ENCODE data around the gene SP3. TPM values are rescaled to one million over a fixed set of nuclear protein-coding genes. Genes with fewer than 3 reads are reported as not detected.

Gene SP3
- total RNA-seq, 1 donor from 2014 or later: 95.8 TPM

GRCh38 chr2:173990970-173991819 lies 26.0 kb upstream of the SP3 start:
- Mint-ChIP-seq H3K27ac (no peak overlapping the region), H3K4me1 (ENCODE audit: low read depth) (peaks cover under 1% of the 10 kb centered on the region), H3K4me3 (no peak overlapping the region), H3K27me3 (ENCODE audit: insufficient read depth) (peaks cover 18% of the 10 kb centered on the region), H3K9me3 (no peaks in the 10 kb centered on the region), H3K36me3 (ENCODE audit: low read depth) (no peaks in the 10 kb centered on the region)
- intact Hi-C loops (cut with micrococcal nuclease): no loop called here
- DNase-seq (ENCODE audit: low spot score): no peak

- H3K27ac Mint-ChIP-seq: no peak overlapping the region
- peaks cover 18% of the 10 kb centered on the region for H3K27me3 Mint-ChIP-seq (ENCODE audit: insufficient read depth)
- H3K4me3 Mint-ChIP-seq: no peak overlapping the region
- intact Hi-C loops (cut with micrococcal nuclease): no loop called here
- H3K4me1 Mint-ChIP-seq (ENCODE audit: low read depth): peaks cover 5% of the 10 kb centered on the region
- H3K9me3 Mint-ChIP-seq: no peaks in the 10 kb centered on the region
- DNase-seq (ENCODE audit: low spot score): no peak
- H3K36me3 Mint-ChIP-seq (ENCODE audit: low read depth): no peaks in the 10 kb centered on the region
These were observed 25.1 kb upstream of the SP3 start for GRCh38 chr2:173990245-173990644.

- Mint-ChIP-seq H3K27me3 (ENCODE audit: insufficient read depth) (peaks cover 15% of the 10 kb centered on the region), H3K27ac (no peak overlapping the region), H3K4me1 (ENCODE audit: low read depth) (peaks cover 5% of the 10 kb centered on the region), H3K4me3 (no peak overlapping the region), H3K9me3 (no peaks in the 10 kb centered on the region), H3K36me3 (ENCODE audit: low read depth) (no peaks in the 10 kb centered on the region)
- intact Hi-C loops (cut with micrococcal nuclease): no loop called here
- DNase-seq (ENCODE audit: low spot score): no peak
These were observed 24.7 kb upstream of the SP3 start for GRCh38 chr2:173989884-173990215.

DNA sequence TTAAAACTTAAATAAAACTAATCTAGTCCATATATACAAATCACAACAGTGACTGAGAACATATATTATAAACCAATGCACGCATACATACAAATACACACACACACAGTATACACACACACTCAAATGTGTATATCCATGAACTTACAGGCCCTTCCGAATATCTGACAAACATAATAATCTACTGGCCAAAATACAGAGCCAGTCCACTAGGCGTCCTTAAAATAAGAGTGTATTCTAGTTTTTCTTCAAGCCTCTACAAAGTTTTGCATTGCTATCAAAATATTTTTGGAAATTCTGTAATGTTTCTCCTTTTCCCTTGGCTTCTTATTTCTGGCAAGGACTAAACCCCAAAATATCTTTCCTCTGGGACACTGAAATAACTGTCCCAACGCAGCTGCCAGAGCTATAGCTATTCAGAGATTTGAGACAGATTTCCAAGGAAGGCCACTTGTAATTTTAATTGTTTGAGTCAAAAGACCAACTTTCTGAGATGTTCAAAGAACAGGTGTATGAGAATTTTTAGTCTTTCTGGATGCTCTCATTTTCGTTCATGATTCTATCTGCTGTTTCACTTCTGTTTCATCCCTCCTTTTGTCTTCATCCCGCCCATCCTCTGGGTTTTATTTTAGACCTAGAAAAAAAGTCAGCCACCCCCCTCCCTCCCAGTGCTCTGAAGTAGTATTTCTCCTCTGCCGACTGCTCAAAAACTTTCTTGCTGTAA lies 24.1 kb upstream of the SP3 start:
- intact Hi-C loops (cut with micrococcal nuclease): no loop called here
- Mint-ChIP-seq H3K27ac (no peak overlapping the region), H3K4me1 (ENCODE audit: low read depth) (peaks cover 5% of the 10 kb centered on the region), H3K9me3 (no peaks in the 10 kb centered on the region), H3K36me3 (ENCODE audit: low read depth) (no peaks in the 10 kb centered on the region), H3K4me3 (no peak overlapping the region), H3K27me3 (ENCODE audit: insufficient read depth) (peaks cover 14% of the 10 kb centered on the region)
- DNase-seq (ENCODE audit: low spot score): no peak

GRCh38 chr2:173986805-173987204 lies 21.6 kb upstream of the SP3 start:
- DNase-seq (ENCODE audit: low spot score): no peak
- no peak overlapping the region for H3K27ac Mint-ChIP-seq
- H3K27me3 Mint-ChIP-seq (ENCODE audit: insufficient read depth): peaks cover 6% of the 10 kb centered on the region
- intact Hi-C loops (cut with micrococcal nuclease): no loop called here
- H3K4me3 Mint-ChIP-seq: no peak overlapping the region
- peaks cover 14% of the 10 kb centered on the region for H3K4me1 Mint-ChIP-seq (ENCODE audit: low read depth)
- no peaks in the 10 kb centered on the region for H3K9me3 Mint-ChIP-seq
- no peaks in the 10 kb centered on the region for H3K36me3 Mint-ChIP-seq (ENCODE audit: low read depth)

- Mint-ChIP-seq H3K27me3 (ENCODE audit: insufficient read depth) (peaks cover 4% of the 10 kb centered on the region), H3K4me3 (no peak overlapping the region), H3K36me3 (ENCODE audit: low read depth) (no peaks in the 10 kb centered on the region), H3K4me1 (ENCODE audit: low read depth) (peaks cover 16% of the 10 kb centered on the region), H3K9me3 (no peaks in the 10 kb centered on the region), H3K27ac (no peak overlapping the region)
- intact Hi-C loops (cut with micrococcal nuclease): no loop called here
- no peak for DNase-seq (ENCODE audit: low spot score)
These were observed 20.4 kb upstream of the SP3 start for GRCh38 chr2:173985605-173985992.

GRCh38 chr2:173984866-173985604 lies 19.9 kb upstream of the SP3 start:
- no peak for DNase-seq (ENCODE audit: low spot score)
- H3K27me3 Mint-ChIP-seq (ENCODE audit: insufficient read depth): peaks cover 4% of the 10 kb centered on the region
- no peak overlapping the region for H3K4me3 Mint-ChIP-seq
- no peaks in the 10 kb centered on the region for H3K36me3 Mint-ChIP-seq (ENCODE audit: low read depth)
- H3K9me3 Mint-ChIP-seq: no peaks in the 10 kb centered on the region
- no peak overlapping the region for H3K27ac Mint-ChIP-seq
- intact Hi-C loops (cut with micrococcal nuclease): no loop called here
- peaks cover 16% of the 10 kb centered on the region for H3K4me1 Mint-ChIP-seq (ENCODE audit: low read depth)

GRCh38 chr2:173983391-173983871 lies 18.3 kb upstream of the SP3 start:
- DNase-seq (ENCODE audit: low spot score): no peak
- Mint-ChIP-seq H3K9me3 (no peaks in the 10 kb centered on the region), H3K4me1 (ENCODE audit: low read depth) (peaks cover 28% of the 10 kb centered on the region), H3K27ac (no peak overlapping the region), H3K27me3 (ENCODE audit: insufficient read depth) (peaks cover under 1% of the 10 kb centered on the region), H3K4me3 (no peak overlapping the region), H3K36me3 (ENCODE audit: low read depth) (no peaks in the 10 kb centered on the region)
- intact Hi-C loops (cut with micrococcal nuclease): loop anchor here (2.0 kb wide), 1 partner anchor 21 kb away; no protein-coding TSS in a partner anchor

GRCh38 chr2:173982918-173983317 lies 17.7 kb upstream of the SP3 start:
- Mint-ChIP-seq H3K4me3 (no peak overlapping the region), H3K27me3 (ENCODE audit: insufficient read depth) (no peaks in the 10 kb centered on the region), H3K27ac (no peak overlapping the region), H3K9me3 (no peaks in the 10 kb centered on the region), H3K4me1 (ENCODE audit: low read depth) (peaks cover 30% of the 10 kb centered on the region), H3K36me3 (ENCODE audit: low read depth) (no peaks in the 10 kb centered on the region)
- DNase-seq (ENCODE audit: low spot score): no peak
- intact Hi-C loops (cut with micrococcal nuclease): loop anchor here (2.0 kb wide), 1 partner anchor 22 kb away; no protein-coding TSS in a partner anchor

DNA sequence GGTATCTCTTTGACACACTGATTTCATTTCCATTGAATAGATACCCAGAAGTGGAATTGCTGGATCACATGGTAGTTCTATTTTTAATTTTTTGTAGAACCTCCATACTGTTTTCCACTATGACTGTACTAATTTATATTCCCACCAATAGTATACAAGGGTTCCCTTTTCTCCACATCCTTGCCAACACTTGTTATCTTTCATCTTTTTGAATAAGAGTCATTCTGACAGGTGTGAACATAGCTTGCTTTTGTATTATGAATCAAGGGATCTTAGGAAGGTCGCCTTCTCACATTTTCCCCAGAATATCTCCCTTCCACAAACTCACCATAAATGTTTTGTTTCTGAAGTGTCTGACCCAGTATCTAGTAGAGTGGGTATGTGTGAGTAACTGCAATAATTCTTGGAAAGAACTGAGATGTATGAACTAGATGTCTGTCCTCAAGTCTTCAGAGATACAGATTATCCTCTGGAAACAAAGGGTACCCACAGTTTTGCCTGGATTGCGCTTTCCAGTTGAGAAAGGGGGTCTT lies 17.1 kb upstream of the SP3 start:
- Mint-ChIP-seq H3K4me1 (ENCODE audit: low read depth) (peaks cover 30% of the 10 kb centered on the region), H3K27ac (peak overlapping the region; percentile 52), H3K4me3 (no peak overlapping the region), H3K9me3 (no peaks in the 10 kb centered on the region), H3K36me3 (ENCODE audit: low read depth) (no peaks in the 10 kb centered on the region), H3K27me3 (ENCODE audit: insufficient read depth) (no peaks in the 10 kb centered on the region)
- intact Hi-C loops (cut with micrococcal nuclease): loop anchor here (2.0 kb wide), 1 partner anchor 23 kb away; no protein-coding TSS in a partner anchor
- no peak for DNase-seq (ENCODE audit: low spot score)

DNA sequence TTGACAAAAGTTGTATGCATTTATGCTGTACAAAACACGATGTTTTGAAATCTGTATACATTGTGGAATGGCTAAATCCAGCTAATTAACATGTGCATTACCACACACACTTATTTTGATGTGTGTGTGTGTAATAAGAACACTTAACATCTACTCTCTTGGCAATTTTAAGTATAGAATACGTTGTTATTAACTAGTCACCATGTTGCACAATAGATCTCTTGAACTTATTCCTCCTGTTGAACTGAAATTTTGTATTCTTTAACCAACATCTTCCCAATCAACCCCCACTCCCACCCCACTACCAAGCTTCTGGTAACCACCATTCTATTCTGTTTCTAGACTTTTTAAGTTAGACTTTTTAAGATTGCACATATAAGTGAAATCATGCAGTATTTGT lies 16.3 kb upstream of the SP3 start:
- Mint-ChIP-seq H3K4me3 (no peak overlapping the region), H3K36me3 (ENCODE audit: low read depth) (no peaks in the 10 kb centered on the region), H3K27ac (no peak overlapping the region), H3K9me3 (no peaks in the 10 kb centered on the region), H3K27me3 (ENCODE audit: insufficient read depth) (no peaks in the 10 kb centered on the region), H3K4me1 (ENCODE audit: low read depth) (peaks cover 30% of the 10 kb centered on the region)
- intact Hi-C loops (cut with micrococcal nuclease): no loop called here
- no peak for DNase-seq (ENCODE audit: low spot score)

GRCh38 chr2:173979751-173980351 lies 14.7 kb upstream of the SP3 start:
- peaks cover 6% of the 10 kb centered on the region for H3K27me3 Mint-ChIP-seq (ENCODE audit: insufficient read depth)
- H3K4me3 Mint-ChIP-seq: no peak overlapping the region
- H3K27ac Mint-ChIP-seq: peak overlapping the region; percentile 62
- no peak for DNase-seq (ENCODE audit: low spot score)
- intact Hi-C loops (cut with micrococcal nuclease): no loop called here
- H3K4me1 Mint-ChIP-seq (ENCODE audit: low read depth): peaks cover 25% of the 10 kb centered on the region
- no peaks in the 10 kb centered on the region for H3K36me3 Mint-ChIP-seq (ENCODE audit: low read depth)
- H3K9me3 Mint-ChIP-seq: no peaks in the 10 kb centered on the region
